Measurements from ENCODE around the gene SERPINI2.
"Not testable (repeated sequence)": the region's sequence is repeated elsewhere in the genome, so short reads cannot be mapped to it uniquely, and the experiment has no call there.

SERPINI2 gene

GRCh38 chr3:167451282-167451681 lies 22.6 kb downstream of the SERPINI2 start:
- no peak for TF ChIP-seq CTCF (conservative IDR thresholded peaks at IDR 0.05; ENCODE audit: low read depth, low read length)
- H3K4me3 ChIP-seq (ENCODE audit: low read depth, low read length) = no peak overlapping the region
- no peak for DNase-seq (ENCODE audit: low read depth)

GRCh38 chr3:167450675-167451074 lies 23.2 kb downstream of the SERPINI2 start:
- no peak for DNase-seq (ENCODE audit: low read depth)
- no peak overlapping the region for H3K4me3 ChIP-seq (ENCODE audit: low read depth, low read length)
- TF ChIP-seq CTCF (conservative IDR thresholded peaks at IDR 0.05; ENCODE audit: low read depth, low read length) = no peak

- TF ChIP-seq CTCF (conservative IDR thresholded peaks at IDR 0.05; ENCODE audit: low read depth, low read length) = no peak
- no peak for DNase-seq (ENCODE audit: low read depth)
- H3K4me3 ChIP-seq (ENCODE audit: low read depth, low read length) = no peak overlapping the region
These were observed 23.6 kb downstream of the SERPINI2 start for GRCh38 chr3:167450195-167450594.

- no peak for DNase-seq (ENCODE audit: low read depth)
- no peak overlapping the region for H3K4me3 ChIP-seq (ENCODE audit: low read depth, low read length)
- no peak for TF ChIP-seq CTCF (conservative IDR thresholded peaks at IDR 0.05; ENCODE audit: low read depth, low read length)
These were observed 28.4 kb downstream of the SERPINI2 start for GRCh38 chr3:167445491-167445890.

GRCh38 chr3:167441256-167441655 lies 32.6 kb downstream of the SERPINI2 start:
- TF ChIP-seq CTCF (conservative IDR thresholded peaks at IDR 0.05; ENCODE audit: low read depth, low read length) = no peak
- no peak for DNase-seq (ENCODE audit: low read depth)
- H3K4me3 ChIP-seq (ENCODE audit: low read depth, low read length) = no peak overlapping the region

- TF ChIP-seq CTCF (conservative IDR thresholded peaks at IDR 0.05; ENCODE audit: low read depth, low read length) = no peak
- DNase-seq (ENCODE audit: low read depth) = no peak
- no peak overlapping the region for H3K4me3 ChIP-seq (ENCODE audit: low read depth, low read length)
These were observed 36.3 kb downstream of the SERPINI2 start for GRCh38 chr3:167437428-167438139.

GRCh38 chr3:167426962-167427361 lies 46.9 kb downstream of the SERPINI2 start:
- not testable (repeated sequence) for DNase-seq (ENCODE audit: low read depth); H3K4me3 ChIP-seq (ENCODE audit: low read depth, low read length)

GRCh38 chr3:167422396-167422795 lies 51.4 kb downstream of the SERPINI2 start:
- not testable (repeated sequence) for DNase-seq (ENCODE audit: low read depth); H3K4me3 ChIP-seq (ENCODE audit: low read depth, low read length)
